HepG2 (cell line): Measurements from ENCODE around the gene GALNT15.

Experiments used
- CTCF ChIP-seq: sonication (generic); formaldehyde crosslinking; IDR thresholded peaks from 2 replicates; pipeline ENCODE4 v1.5.0; 2020; ENCODE audit warnings: mild to moderate bottlenecking, missing genetic modification reagents, moderate library complexity
- NR1H2 ChIP-seq: sonication (generic); formaldehyde crosslinking; IDR thresholded peaks from 2 replicates; pipeline ENCODE4 v1.8.1; 2022; ENCODE audit warnings: low read depth, missing genetic modification reagents, borderline replicate concordance
- PHF8 ChIP-seq: sonication (generic); formaldehyde crosslinking; IDR thresholded peaks from 2 replicates; pipeline ENCODE4 v1.5.0; 2020; ENCODE audit warnings: missing genetic modification reagents
- ZNF281 ChIP-seq: sonication (generic); formaldehyde crosslinking; IDR thresholded peaks from 2 replicates; pipeline ENCODE4 v1.4.0; 2020; ENCODE audit warnings: missing genetic modification reagents, borderline replicate concordance

- TF ChIP-seq PHF8 (no peak), CTCF (CRISPR knock-in tag) (no peak), NR1H2 (CRISPR knock-in tag) (no peak), ZNF281 (CRISPR knock-in tag) (no peak)
Observed at GRCh38 chr3:16143861-16144447, 30.5 kb upstream of the GALNT15 start.
